Parathyroid adenoma (tissue), 2 donors: Measurements from ENCODE around the gene GRAMD1B.

ENCODE experiments used
- H2AFZ ChIP-seq: fragments of 300-600 bp; sonication (generic); one replicate; pipeline ENCODE4 v1.7.0; 2017; ENCODE audit warnings: antibody characterized with exemption, mild to moderate bottlenecking
- H3K27ac ChIP-seq: fragments of 300-600 bp; sonication (generic); one replicate; pipeline ENCODE4 v1.7.0; 2017
- H3K27me3 ChIP-seq: fragments of 300-600 bp; sonication (generic); one replicate; pipeline ENCODE4 v1.7.0; 2017; ENCODE audit warnings: low read length; ENCODE audit not compliant: control insufficient read depth, insufficient read depth
- H3K36me3 ChIP-seq: fragments of 300-600 bp; sonication (generic); one replicate; pipeline ENCODE4 v1.7.0; 2017; ENCODE audit warnings: low read length; ENCODE audit not compliant: control insufficient read depth, insufficient read depth
- H3K4me1 ChIP-seq: fragments of 300-600 bp; sonication (generic); one replicate; pipeline ENCODE4 v1.7.0; 2017; ENCODE audit warnings: control low read depth
- H3K4me2 ChIP-seq: fragments of 300-600 bp; sonication (generic); one replicate; pipeline ENCODE4 v1.7.0; 2017; ENCODE audit warnings: low read length
- H3K4me3 ChIP-seq: fragments of 300-600 bp; sonication (generic); one replicate; pipeline ENCODE4 v1.7.0; 2017; ENCODE audit warnings: low read depth, low read length
- H3K79me2 ChIP-seq: fragments of 300-600 bp; sonication (generic); one replicate; pipeline ENCODE4 v1.7.0; 2017; ENCODE audit warnings: control low read depth
- H3K9ac ChIP-seq: fragments of 300-600 bp; sonication (generic); one replicate; pipeline ENCODE4 v1.7.0; 2017; ENCODE audit warnings: mild to moderate bottlenecking
- H3K9me3 ChIP-seq: fragments of 300-600 bp; sonication (generic); one replicate; pipeline ENCODE4 v1.7.0; 2017; ENCODE audit warnings: low read length; ENCODE audit not compliant: control insufficient read depth
- TF ChIP-seq, protein P1 (sequence below): fragments of 300-600 bp; sonication (generic); IDR thresholded peaks from one replicate; pipeline ENCODE4 v1.7.0; 2017; ENCODE audit warnings: antibody characterized with exemption, mild to moderate bottlenecking
- donor health status: primary hyperparathyroidism.

GRAMD1B gene

DNA sequence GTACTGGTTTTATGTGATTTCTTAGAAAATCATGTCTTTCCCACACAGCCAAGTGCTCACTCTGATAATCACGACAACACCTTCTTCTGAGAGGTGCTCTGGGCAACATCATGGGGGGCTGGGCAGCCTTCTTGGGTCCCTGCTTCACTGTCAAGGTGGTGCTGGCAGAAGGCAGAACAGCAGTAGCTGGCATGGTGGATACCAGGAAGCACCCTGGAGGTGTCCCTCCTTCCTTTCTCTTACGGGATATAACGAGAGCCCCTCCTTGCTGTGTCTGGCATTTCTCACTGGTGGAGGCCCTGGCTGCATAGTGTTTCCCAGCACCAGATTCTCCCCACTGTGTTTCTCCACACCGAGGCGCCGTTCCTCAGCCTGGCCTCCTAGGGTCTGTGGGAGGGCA lies 163.5 kb downstream of the GRAMD1B start:
- no peak overlapping the region for H3K4me2 ChIP-seq
- H3K27me3 ChIP-seq = no peaks in the 10 kb centered on the region
- H3K79me2 ChIP-seq = no peaks in the 10 kb centered on the region
- H2AFZ ChIP-seq = no peak overlapping the region
- no peaks in the 10 kb centered on the region for H3K4me1 ChIP-seq
- no peak overlapping the region for H3K27ac ChIP-seq
- H3K9me3 ChIP-seq = no peaks in the 10 kb centered on the region
- H3K9ac ChIP-seq = no peak overlapping the region
- no peaks in the 10 kb centered on the region for H3K36me3 ChIP-seq
- TF ChIP-seq, protein P1, sequence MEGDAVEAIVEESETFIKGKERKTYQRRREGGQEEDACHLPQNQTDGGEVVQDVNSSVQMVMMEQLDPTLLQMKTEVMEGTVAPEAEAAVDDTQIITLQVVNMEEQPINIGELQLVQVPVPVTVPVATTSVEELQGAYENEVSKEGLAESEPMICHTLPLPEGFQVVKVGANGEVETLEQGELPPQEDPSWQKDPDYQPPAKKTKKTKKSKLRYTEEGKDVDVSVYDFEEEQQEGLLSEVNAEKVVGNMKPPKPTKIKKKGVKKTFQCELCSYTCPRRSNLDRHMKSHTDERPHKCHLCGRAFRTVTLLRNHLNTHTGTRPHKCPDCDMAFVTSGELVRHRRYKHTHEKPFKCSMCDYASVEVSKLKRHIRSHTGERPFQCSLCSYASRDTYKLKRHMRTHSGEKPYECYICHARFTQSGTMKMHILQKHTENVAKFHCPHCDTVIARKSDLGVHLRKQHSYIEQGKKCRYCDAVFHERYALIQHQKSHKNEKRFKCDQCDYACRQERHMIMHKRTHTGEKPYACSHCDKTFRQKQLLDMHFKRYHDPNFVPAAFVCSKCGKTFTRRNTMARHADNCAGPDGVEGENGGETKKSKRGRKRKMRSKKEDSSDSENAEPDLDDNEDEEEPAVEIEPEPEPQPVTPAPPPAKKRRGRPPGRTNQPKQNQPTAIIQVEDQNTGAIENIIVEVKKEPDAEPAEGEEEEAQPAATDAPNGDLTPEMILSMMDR = no peak
- no peak overlapping the region for H3K4me3 ChIP-seq

DNA sequence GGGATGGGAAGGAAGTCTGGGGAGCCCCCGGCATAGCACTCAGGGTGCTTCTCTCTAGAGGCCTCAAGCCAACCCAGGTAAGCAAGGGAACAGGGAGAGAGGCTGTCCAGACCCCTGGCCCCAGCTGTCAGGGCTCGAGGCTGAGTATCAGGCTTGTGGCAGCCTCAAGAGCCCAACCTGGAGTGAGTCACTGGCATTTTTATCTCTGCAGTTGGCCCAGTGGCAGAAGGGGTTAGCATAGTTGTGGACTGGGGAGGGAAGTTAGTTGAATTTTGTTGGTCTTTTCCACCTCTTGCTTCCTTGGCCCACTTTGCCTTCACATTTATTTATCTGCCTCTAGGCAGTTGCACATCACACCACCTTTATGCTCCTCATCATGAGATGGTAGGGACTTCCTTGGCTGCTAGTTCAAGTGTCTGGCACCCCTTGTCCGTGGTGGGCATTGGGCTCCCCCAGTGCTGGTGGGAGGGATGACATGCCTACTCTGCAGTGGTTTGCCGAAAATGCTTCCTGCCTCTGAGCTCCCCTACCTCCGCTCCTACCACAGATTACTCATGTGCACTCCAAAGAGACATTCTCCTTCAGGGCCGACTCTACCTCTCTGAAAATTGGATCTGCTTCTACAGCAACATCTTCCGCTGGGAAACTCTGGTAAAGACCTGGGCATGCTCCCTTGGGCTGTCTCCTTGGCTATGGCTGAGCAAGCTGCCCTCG lies 164.3 kb downstream of the GRAMD1B start:
- H3K27ac ChIP-seq = no peak overlapping the region
- no peak overlapping the region for H3K9ac ChIP-seq
- TF ChIP-seq, protein P1 = no peak
- H2AFZ ChIP-seq = no peak overlapping the region
- no peaks in the 10 kb centered on the region for H3K4me1 ChIP-seq
- no peaks in the 10 kb centered on the region for H3K27me3 ChIP-seq
- no peaks in the 10 kb centered on the region for H3K9me3 ChIP-seq
- H3K36me3 ChIP-seq = no peaks in the 10 kb centered on the region
- H3K4me2 ChIP-seq = no peak overlapping the region
- no peaks in the 10 kb centered on the region for H3K79me2 ChIP-seq
- H3K4me3 ChIP-seq = no peak overlapping the region

DNA sequence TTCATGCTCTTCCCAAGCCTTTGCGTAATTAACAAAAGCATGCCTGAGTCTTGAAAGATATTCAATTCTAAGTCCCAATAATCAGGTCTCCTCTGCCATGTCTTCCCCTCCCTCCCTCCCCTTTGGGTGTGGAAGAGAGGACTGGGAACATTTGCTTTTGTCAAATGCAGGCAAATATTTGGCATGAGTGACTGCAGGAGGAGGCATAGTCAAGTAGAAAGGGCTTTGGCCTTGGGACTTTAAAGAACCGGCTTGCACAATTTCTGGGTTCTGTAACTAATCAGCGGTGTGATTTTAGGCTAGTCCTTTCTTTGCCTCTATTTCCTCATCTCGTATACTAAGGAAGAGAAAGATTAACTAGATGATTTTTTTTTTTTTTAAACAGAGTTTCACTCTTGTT lies 164.9 kb downstream of the GRAMD1B start:
- no peaks in the 10 kb centered on the region for H3K79me2 ChIP-seq
- no peak overlapping the region for H3K4me2 ChIP-seq
- H3K4me1 ChIP-seq = no peaks in the 10 kb centered on the region
- no peaks in the 10 kb centered on the region for H3K9me3 ChIP-seq
- no peaks in the 10 kb centered on the region for H3K36me3 ChIP-seq
- H3K9ac ChIP-seq = no peak overlapping the region
- TF ChIP-seq, protein P1 = no peak
- no peak overlapping the region for H2AFZ ChIP-seq
- no peak overlapping the region for H3K27ac ChIP-seq
- no peak overlapping the region for H3K4me3 ChIP-seq
- H3K27me3 ChIP-seq = no peaks in the 10 kb centered on the region

DNA sequence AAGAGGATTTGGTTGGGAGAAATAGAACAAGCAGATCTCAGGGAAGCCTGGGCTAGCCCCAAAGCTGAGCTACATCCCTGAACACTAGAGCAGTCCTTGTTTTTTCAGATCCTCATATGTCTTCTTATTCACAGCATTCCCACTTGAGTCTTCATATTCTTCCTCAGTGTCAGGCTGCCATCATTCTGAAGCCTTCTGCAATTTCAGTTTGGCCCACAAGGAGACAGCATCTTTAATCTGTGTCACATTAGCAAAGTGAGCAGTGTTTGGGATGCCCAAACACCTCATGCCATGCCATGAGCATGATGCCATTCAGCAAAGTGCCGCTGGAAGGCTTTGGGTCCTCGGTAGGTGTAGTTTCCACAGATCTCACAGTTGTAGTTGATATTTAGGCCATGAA lies 167.8 kb downstream of the GRAMD1B start:
- Histone ChIP-seq H3K27ac (no peak overlapping the region), H2AFZ (no peak overlapping the region), H3K27me3 (no peaks in the 10 kb centered on the region), H3K4me2 (no peak overlapping the region), H3K9ac (no peak overlapping the region), H3K4me1 (no peaks in the 10 kb centered on the region), H3K9me3 (no peaks in the 10 kb centered on the region), H3K36me3 (no peaks in the 10 kb centered on the region), H3K4me3 (no peak overlapping the region), H3K79me2 (no peaks in the 10 kb centered on the region)
- TF ChIP-seq, protein P1 = no peak

DNA sequence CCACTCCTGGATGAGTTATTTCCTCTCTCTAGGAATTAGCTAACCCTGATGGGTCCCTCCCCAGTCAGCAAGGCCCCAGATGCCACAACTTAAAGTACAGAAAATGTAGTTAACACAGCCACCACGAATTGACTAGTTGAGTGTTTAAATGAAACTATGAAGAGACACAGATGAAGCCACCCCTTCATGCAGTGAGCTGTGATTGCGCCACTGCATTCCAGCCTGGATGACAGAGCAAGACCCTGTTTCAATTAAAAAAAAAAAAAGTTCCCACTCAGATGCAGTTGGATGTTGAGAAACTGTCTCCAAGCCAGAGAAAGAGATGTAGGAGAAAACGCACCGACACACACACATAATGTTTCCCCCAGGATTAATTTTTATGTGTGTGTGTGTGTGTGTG lies 171.1 kb downstream of the GRAMD1B start:
- H3K4me3 ChIP-seq = no peak overlapping the region
- H3K4me1 ChIP-seq = no peaks in the 10 kb centered on the region
- no peak overlapping the region for H3K27ac ChIP-seq
- H3K27me3 ChIP-seq = no peaks in the 10 kb centered on the region
- H3K79me2 ChIP-seq = no peaks in the 10 kb centered on the region
- no peak overlapping the region for H2AFZ ChIP-seq
- H3K4me2 ChIP-seq = no peak overlapping the region
- TF ChIP-seq, protein P1 = no peak
- H3K36me3 ChIP-seq = no peaks in the 10 kb centered on the region
- no peaks in the 10 kb centered on the region for H3K9me3 ChIP-seq
- no peak overlapping the region for H3K9ac ChIP-seq
